WTC11 (cell line): ENCODE measurements around the gene MCIDAS. TPM values are rescaled to one million over a fixed set of nuclear protein-coding genes. Genes with fewer than 3 reads are reported as not detected.

ENCODE experiments used
- ATAC-seq: fragments of 200-7000 bp; cut with Tn5 transposase; 2 replicates; pipeline ENCODE4 v1.10.0; 2021; ENCODE audit warnings: mild to moderate bottlenecking, moderate library complexity
- CTCF ChIA-PET: fragments of 300-600 bp; sonication (Branson Sonifier 250); formaldehyde crosslinking; loops from one replicate; lab custom pipeline; 2021; ENCODE audit warnings: antibody characterized with exemption; lab: Charles Lee
- POLR2A ChIA-PET: fragments of 350-600 bp; sonication (Branson Sonifier 250); formaldehyde crosslinking; loops from one replicate; lab custom pipeline; 2021; ENCODE audit warnings: antibody characterized with exemption; lab: Charles Lee
- DNase-seq: peaks from one replicate; pipeline ENCODE4 v3.0.0; 2021; ENCODE audit warnings: low spot score
- H3K27ac Mint-ChIP-seq: 2 replicates; pipeline ENCODE4 v1.8.0; 2021; ENCODE audit warnings: mixed read lengths
- H3K27me3 Mint-ChIP-seq: 2 replicates; pipeline ENCODE4 v1.8.0; 2021; ENCODE audit warnings: low read depth, mild to moderate bottlenecking, moderate library complexity, mixed read lengths
- H3K36me3 Mint-ChIP-seq: 2 replicates; pipeline ENCODE4 v1.8.0; 2021; ENCODE audit warnings: mixed read lengths
- H3K4me1 Mint-ChIP-seq: 2 replicates; pipeline ENCODE4 v1.8.0; 2022; ENCODE audit warnings: mixed read lengths
- H3K4me3 Mint-ChIP-seq: 2 replicates; pipeline ENCODE4 v1.8.0; 2021; ENCODE audit warnings: mild to moderate bottlenecking, moderate library complexity, mixed read lengths
- H3K9me3 Mint-ChIP-seq: 2 replicates; pipeline ENCODE4 v1.8.0; 2021; ENCODE audit warnings: mixed read lengths
- AR ChIP-seq: fragments of 250-450 bp; sonication (Bioruptor Pico); IDR thresholded peaks from 2 replicates; pipeline ENCODE4 v1.9.0; 2021; ENCODE audit warnings: mild to moderate bottlenecking
- ARID4B ChIP-seq: sonication (generic); formaldehyde crosslinking; IDR thresholded peaks from 2 replicates; pipeline ENCODE4 v1.8.0; 2023; ENCODE audit warnings: missing genetic modification reagents, mild to moderate bottlenecking, borderline replicate concordance
- ATF3 ChIP-seq: sonication (generic); formaldehyde crosslinking; conservative IDR thresholded peaks from 2 replicates; pipeline ENCODE4 v1.8.1; 2022; ENCODE audit warnings: mild to moderate bottlenecking, missing genetic modification reagents
- CBFB ChIP-seq: sonication (generic); formaldehyde crosslinking; IDR thresholded peaks from 2 replicates; pipeline ENCODE4 v1.8.1; 2022; ENCODE audit warnings: mild to moderate bottlenecking, low read depth, missing genetic modification reagents
- CDX4 ChIP-seq: fragments of 250-450 bp; sonication (Bioruptor Pico); IDR thresholded peaks from 2 replicates; pipeline ENCODE4 v1.9.0; 2021; ENCODE audit warnings: moderate library complexity, mild to moderate bottlenecking, inconsistent platforms, borderline replicate concordance
- CTCF ChIP-seq: fragments of 200-600 bp; IDR thresholded peaks from 2 replicates; pipeline ENCODE4 v1.8.0; 2022; ENCODE audit warnings: antibody characterized with exemption
- GTF2I ChIP-seq: fragments of 250-450 bp; sonication (Bioruptor Pico); conservative IDR thresholded peaks from 2 replicates; pipeline ENCODE4 v1.4.0; 2021; ENCODE audit warnings: mild to moderate bottlenecking
- MAX ChIP-seq: sonication (generic); formaldehyde crosslinking; IDR thresholded peaks from 2 replicates; pipeline ENCODE4 v1.8.0; 2022; ENCODE audit warnings: mild to moderate bottlenecking, missing genetic modification reagents
- NFE2L1 ChIP-seq: sonication (generic); formaldehyde crosslinking; IDR thresholded peaks from 2 replicates; pipeline ENCODE4 v1.8.1; 2023; ENCODE audit warnings: missing genetic modification reagents
- NR2C2 ChIP-seq: sonication (generic); formaldehyde crosslinking; IDR thresholded peaks from 2 replicates; pipeline ENCODE4 v1.8.0; 2022; ENCODE audit warnings: mild to moderate bottlenecking, missing genetic modification reagents
- RORB ChIP-seq: fragments of 250-450 bp; sonication (Bioruptor Pico); IDR thresholded peaks from 2 replicates; pipeline ENCODE4 v1.9.0; 2021; ENCODE audit warnings: mild to moderate bottlenecking
- STAT6 ChIP-seq: sonication (generic); formaldehyde crosslinking; conservative IDR thresholded peaks from 2 replicates; pipeline ENCODE4 v1.8.1; 2023; ENCODE audit warnings: mild to moderate bottlenecking, low read depth, missing genetic modification reagents, moderate library complexity
- TCF7 ChIP-seq: sonication (generic); formaldehyde crosslinking; IDR thresholded peaks from 2 replicates; pipeline ENCODE4 v1.8.0; 2022; ENCODE audit warnings: mild to moderate bottlenecking, low read depth, missing genetic modification reagents, moderate library complexity
- ZNF232 ChIP-seq: sonication (generic); formaldehyde crosslinking; IDR thresholded peaks from 2 replicates; pipeline ENCODE4 v1.8.0; 2022; ENCODE audit warnings: mild to moderate bottlenecking, missing genetic modification reagents
- ZNF281 ChIP-seq: sonication (generic); formaldehyde crosslinking; IDR thresholded peaks from 2 replicates; pipeline ENCODE4 v1.8.0; 2023; ENCODE audit warnings: mild to moderate bottlenecking, missing genetic modification reagents
- total RNA-seq: library from RNA; stranded (reverse); gene quantifications from 3 replicates; pipeline ENCODE4 v1.2.3, GENCODE V29; 2021

MCIDAS gene
- total RNA-seq, 1 experiment from 2014 or later, result 0.20 TPM

GRCh38 chr5:55250064-55250463 is 22.9 kb upstream of the MCIDAS start (continued):
- no peak for TF ChIP-seq STAT6 (CRISPR knock-in tag)
- TF ChIP-seq, all 79 proteins: peak for 0

- peaks cover 46% of the 10 kb centered on the region for H3K27me3 Mint-ChIP-seq
- H3K36me3 Mint-ChIP-seq, result no peaks in the 10 kb centered on the region
- POLR2A ChIA-PET, result no interaction called here
These were observed 14.6 kb upstream of the MCIDAS start for GRCh38 chr5:55241746-55242145.

More at GRCh38 chr5:55241746-55242145, 14.6 kb upstream of the MCIDAS start:
- no peak overlapping the region for H3K27ac Mint-ChIP-seq
- ATAC-seq (no peak), DNase-seq (no peak)
- no peak overlapping the region for H3K4me3 Mint-ChIP-seq
- H3K9me3 Mint-ChIP-seq, result peaks cover 10% of the 10 kb centered on the region; the same call in 1 of the 2 replicates
- H3K4me1 Mint-ChIP-seq, result no peaks in the 10 kb centered on the region
- CTCF ChIA-PET, result no interaction called here
- no peak for TF ChIP-seq MAX (CRISPR knock-in tag)
- no peak for TF ChIP-seq CBFB (CRISPR knock-in tag)
- no peak for TF ChIP-seq ZNF281 (CRISPR knock-in tag)
- TF ChIP-seq AR, result no peak
- TF ChIP-seq ZNF232 (CRISPR knock-in tag), result no peak
- TF ChIP-seq CTCF, result no peak
- no peak for TF ChIP-seq RORB (CRISPR knock-in tag)
- TF ChIP-seq NFE2L1 (CRISPR knock-in tag), result no peak
- no peak for TF ChIP-seq CDX4 (CRISPR knock-in tag)
- TF ChIP-seq TCF7 (CRISPR knock-in tag), result no peak
- no peak for TF ChIP-seq ARID4B (CRISPR knock-in tag)
- TF ChIP-seq ATF3, result no peak
- TF ChIP-seq GTF2I, result no peak
- TF ChIP-seq STAT6 (CRISPR knock-in tag), result no peak
- TF ChIP-seq NR2C2 (CRISPR knock-in tag), result no peak
